CD4-positive, alpha-beta T cell (primary cell): ENCODE measurements around the gene ISCU. TPM values are rescaled to one million over a fixed set of nuclear protein-coding genes. Genes with fewer than 3 reads are reported as not detected.

Source experiments
- ATAC-seq: fragments of 200-7000 bp; cut with Tn5 transposase; one replicate; pipeline ENCODE4 v1.10.0; 2022; ENCODE audit warnings: mild to moderate bottlenecking; ENCODE audit not compliant: poor library complexity
- CTCF ChIA-PET: fragments of 350-600 bp; sonication (Branson Sonifier 250); formaldehyde crosslinking; loops from one replicate; lab custom pipeline; 2021; ENCODE audit warnings: antibody characterized with exemption, inconsistent platforms; lab: Charles Lee
- POLR2A ChIA-PET: fragments of 350-600 bp; sonication (Branson Sonifier 250); formaldehyde crosslinking; loops from one replicate; lab custom pipeline; 2021; ENCODE audit warnings: antibody characterized with exemption, inconsistent platforms; lab: Charles Lee
- DNase-seq, 14 experiments: peaks; one replicate each; pipeline ENCODE4 v3.0.0-alpha.2; 2013 to 2020; ENCODE audit warnings: mixed read lengths in 2 of 14
- H3K27ac ChIP-seq, 2 donors: one replicate each; pipeline versions ENCODE4 v1.5.1 to v1.7.0; 2013; ENCODE audit warnings: low read length in 2 of 2, low read depth in 1 of 2, mild to moderate bottlenecking in 1 of 2
- H3K27me3 ChIP-seq, 2 experiments: 1 replicate in 1 of 2; 2 replicates in 1 of 2; pipeline versions ENCODE4 v1.6.1 to v1.7.0; 2013; ENCODE audit warnings: low read length in 2 of 2, control low read depth in 1 of 2, mild to moderate bottlenecking in 1 of 2, moderate library complexity in 1 of 2; ENCODE audit not compliant: insufficient read depth in 2 of 2, control insufficient read depth in 1 of 2
- H3K36me3 ChIP-seq: one replicate; pipeline ENCODE4 v1.6.1; 2013; ENCODE audit warnings: low read length, control low read depth; ENCODE audit not compliant: insufficient read depth
- H3K4me1 ChIP-seq: one replicate; pipeline ENCODE4 v1.6.1; 2013; ENCODE audit warnings: low read length, control low read depth; ENCODE audit not compliant: insufficient read depth
- H3K4me3 ChIP-seq: one replicate; pipeline ENCODE4 v1.5.1; 2013; ENCODE audit warnings: mild to moderate bottlenecking, low read length, moderate library complexity
- H3K9me3 ChIP-seq, 2 experiments: 1 replicate in 1 of 2; 2 replicates in 1 of 2; pipeline versions ENCODE4 v1.6.1 to v1.7.0; 2013; ENCODE audit warnings: low read length in 2 of 2, mild to moderate bottlenecking in 2 of 2, control low read depth in 1 of 2, moderate library complexity in 1 of 2; ENCODE audit not compliant: control insufficient read depth in 1 of 2, insufficient read depth in 1 of 2
- H3K27ac Mint-ChIP-seq: one replicate; pipeline ENCODE4 v1.8.0; 2020; ENCODE audit warnings: mixed read lengths
- H3K27me3 Mint-ChIP-seq: one replicate; pipeline ENCODE4 v1.8.0; 2021; ENCODE audit warnings: mixed read lengths
- H3K36me3 Mint-ChIP-seq: one replicate; pipeline ENCODE4 v1.8.0; 2021; ENCODE audit warnings: low read depth, mixed read lengths
- H3K4me1 Mint-ChIP-seq: one replicate; pipeline ENCODE4 v1.8.0; 2021; ENCODE audit warnings: low read depth, mixed read lengths
- H3K4me3 Mint-ChIP-seq: one replicate; pipeline ENCODE4 v1.8.0; 2020; ENCODE audit warnings: mild to moderate bottlenecking, mixed read lengths
- H3K9me3 Mint-ChIP-seq: one replicate; pipeline ENCODE4 v1.8.0; 2020; ENCODE audit warnings: mixed read lengths
- intact Hi-C, 2 experiments: fragments of 100-400 bp; cut with DNase I in 1 of 2; cut with micrococcal nuclease in 1 of 2; formaldehyde crosslinking; loops; one replicate each; pipeline versions ENCODE4 v1.15.1 to v1.9.0; 2023 to 2025; cut with DNase I, micrococcal nuclease
- total RNA-seq, 174 experiments: library from RNA in 2 of 174; stranded (reverse) in 2 of 174; gene quantifications; one replicate each; pipeline ENCODE4 v1.2.3 and lab custom pipeline; 2021 to 2026
- TF ChIP-seq, protein P1 (sequence below): fragments of 200-600 bp; IDR thresholded peaks from one replicate; pipeline ENCODE4 v1.8.0; 2022; ENCODE audit warnings: antibody characterized with exemption, mild to moderate bottlenecking

ISCU gene
- total RNA-seq, 2 experiments from 2014 or later, result 269 to 270 TPM

DNA sequence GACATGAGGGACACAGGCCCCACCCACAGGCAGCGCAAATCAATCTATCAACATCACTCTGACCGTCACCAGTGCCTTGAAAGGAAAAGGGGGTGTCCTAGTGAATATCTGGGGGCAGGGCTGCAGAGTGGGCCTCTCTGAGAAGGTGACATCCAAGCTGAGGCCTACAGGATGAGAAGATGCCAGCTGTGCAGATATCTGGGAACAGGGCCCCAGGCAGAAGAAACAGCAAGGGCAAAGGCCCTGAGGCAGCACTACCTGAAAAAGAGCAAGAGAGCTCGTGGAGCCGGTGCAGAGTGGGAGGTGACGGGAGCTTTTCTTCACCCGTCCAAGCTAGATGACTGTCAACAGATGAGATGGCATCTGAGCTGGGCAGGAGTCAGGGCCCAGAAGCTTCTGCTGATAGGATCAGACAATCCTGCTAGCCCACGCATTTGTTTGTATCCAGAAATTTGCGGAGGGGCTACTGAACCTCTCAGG is 48.0 kb downstream of the ISCU start:
- H3K27me3 Mint-ChIP-seq, result no peaks in the 10 kb centered on the region
- TF ChIP-seq, protein P1, sequence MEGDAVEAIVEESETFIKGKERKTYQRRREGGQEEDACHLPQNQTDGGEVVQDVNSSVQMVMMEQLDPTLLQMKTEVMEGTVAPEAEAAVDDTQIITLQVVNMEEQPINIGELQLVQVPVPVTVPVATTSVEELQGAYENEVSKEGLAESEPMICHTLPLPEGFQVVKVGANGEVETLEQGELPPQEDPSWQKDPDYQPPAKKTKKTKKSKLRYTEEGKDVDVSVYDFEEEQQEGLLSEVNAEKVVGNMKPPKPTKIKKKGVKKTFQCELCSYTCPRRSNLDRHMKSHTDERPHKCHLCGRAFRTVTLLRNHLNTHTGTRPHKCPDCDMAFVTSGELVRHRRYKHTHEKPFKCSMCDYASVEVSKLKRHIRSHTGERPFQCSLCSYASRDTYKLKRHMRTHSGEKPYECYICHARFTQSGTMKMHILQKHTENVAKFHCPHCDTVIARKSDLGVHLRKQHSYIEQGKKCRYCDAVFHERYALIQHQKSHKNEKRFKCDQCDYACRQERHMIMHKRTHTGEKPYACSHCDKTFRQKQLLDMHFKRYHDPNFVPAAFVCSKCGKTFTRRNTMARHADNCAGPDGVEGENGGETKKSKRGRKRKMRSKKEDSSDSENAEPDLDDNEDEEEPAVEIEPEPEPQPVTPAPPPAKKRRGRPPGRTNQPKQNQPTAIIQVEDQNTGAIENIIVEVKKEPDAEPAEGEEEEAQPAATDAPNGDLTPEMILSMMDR, result no peak
- H3K4me3 Mint-ChIP-seq, result no peak overlapping the region
- no peak for DNase-seq
- Histone ChIP-seq H3K4me3 (no peak overlapping the region), H3K36me3 (no peaks in the 10 kb centered on the region), H3K9me3 (peaks cover 0 to 2% of the 10 kb centered on the region in 2 experiments), H3K4me1 (peaks cover 16% of the 10 kb centered on the region), H3K27me3 (no peaks in the 10 kb centered on the region), H3K27ac (no peak overlapping the region)
- ChIA-PET CTCF (no interaction called here), POLR2A (interaction anchor here (0.9 to 1.6 kb wide), 2 partner anchors 42 to 48 kb away, joined by 3 to 4 read pairs; partner anchors contain the start of gene ISCU)
- no peak overlapping the region for H3K27ac Mint-ChIP-seq
- no peak for ATAC-seq
- peaks cover 9% of the 10 kb centered on the region for H3K4me1 Mint-ChIP-seq
- H3K9me3 Mint-ChIP-seq, result no peaks in the 10 kb centered on the region
- intact Hi-C loops, result no loop called here
- no peaks in the 10 kb centered on the region for H3K36me3 Mint-ChIP-seq

DNA sequence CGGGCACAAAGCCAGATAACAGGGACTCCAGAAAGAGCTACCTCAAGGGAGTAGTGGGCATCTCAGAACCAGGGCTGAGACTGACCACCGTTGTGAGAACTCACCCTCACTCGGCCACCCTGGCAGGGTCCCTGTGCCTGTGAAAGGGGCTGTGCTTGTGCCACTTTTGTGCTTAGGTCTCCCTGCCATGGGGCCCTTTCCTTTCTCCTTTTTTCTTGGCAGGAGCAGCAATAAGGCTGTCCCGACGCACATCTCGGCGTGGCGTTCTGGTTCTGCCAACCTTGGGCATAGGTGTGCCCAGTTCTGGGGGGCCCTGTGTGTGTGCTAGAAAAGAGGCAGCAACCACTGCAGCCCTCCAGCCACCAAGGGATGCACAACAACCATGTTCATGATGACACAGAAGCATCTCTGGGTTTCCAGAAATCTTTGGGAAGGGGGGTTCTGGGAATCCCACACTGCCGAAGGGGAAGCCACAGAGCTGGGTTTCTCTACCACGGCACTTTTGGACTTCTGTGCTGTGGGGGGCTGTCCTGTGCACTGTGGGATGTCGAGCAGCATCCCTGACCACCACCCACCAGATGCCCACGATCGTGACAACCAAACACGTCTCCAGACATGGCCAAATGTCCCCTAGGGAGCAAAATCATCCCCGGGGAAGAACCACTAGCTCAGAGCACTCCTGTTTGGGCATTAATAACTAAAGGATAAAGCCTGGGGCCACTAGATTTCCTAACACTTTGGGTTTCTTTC is 48.6 kb downstream of the ISCU start:
- Histone ChIP-seq H3K4me3 (no peak overlapping the region), H3K36me3 (no peaks in the 10 kb centered on the region), H3K9me3 (peaks cover 0 to 6% of the 10 kb centered on the region in 2 experiments), H3K27ac (no peak overlapping the region), H3K27me3 (no peaks in the 10 kb centered on the region), H3K4me1 (peaks cover 17% of the 10 kb centered on the region)
- intact Hi-C loops, result no loop called here
- ChIA-PET POLR2A (interaction anchor here (0.6 to 1.6 kb wide), 3 partner anchors 42 to 49 kb away, joined by 3 to 4 read pairs (median 3); partner anchors contain the start of gene ISCU), CTCF (interaction anchor here (0.8 kb wide), 1 partner anchor 23 kb away, joined by 4 read pairs; no protein-coding TSS in a partner anchor)
- TF ChIP-seq, protein P1, result no peak
- DNase-seq (no peak), ATAC-seq (no peak)
- H3K27ac Mint-ChIP-seq, result no peak overlapping the region
- no peaks in the 10 kb centered on the region for H3K9me3 Mint-ChIP-seq
- peaks cover 4% of the 10 kb centered on the region for H3K36me3 Mint-ChIP-seq
- H3K27me3 Mint-ChIP-seq, result no peaks in the 10 kb centered on the region
- no peak overlapping the region for H3K4me3 Mint-ChIP-seq
- peaks cover 9% of the 10 kb centered on the region for H3K4me1 Mint-ChIP-seq

DNA sequence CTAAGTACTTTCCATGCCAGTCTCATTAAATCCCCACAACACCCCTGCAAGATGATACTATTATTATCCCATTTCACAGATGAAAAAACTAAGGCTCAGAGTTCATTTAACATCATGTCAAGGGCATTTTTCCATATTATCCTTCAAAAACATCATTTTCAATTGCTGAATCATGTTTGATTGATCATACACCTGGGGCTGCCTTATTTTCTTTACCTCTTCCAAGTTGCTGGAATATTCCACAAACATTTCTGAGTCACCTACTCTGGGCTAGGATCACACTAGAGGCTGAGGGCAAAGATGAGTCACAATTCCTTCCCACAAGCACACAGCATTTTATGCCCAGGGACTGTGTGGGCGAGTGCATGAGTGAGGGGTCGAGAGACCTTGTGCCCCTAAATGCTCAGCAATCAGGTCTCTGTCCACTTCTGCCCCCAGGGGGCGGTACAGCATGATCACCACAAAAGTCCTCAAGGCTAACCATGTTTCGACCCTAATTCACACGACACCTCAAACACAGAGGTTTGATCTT is 49.6 kb downstream of the ISCU start:
- Mint-ChIP-seq H3K4me1 (peaks cover 17% of the 10 kb centered on the region), H3K36me3 (peaks cover 13% of the 10 kb centered on the region), H3K27ac (peak overlapping the region; percentile 51), H3K4me3 (no peak overlapping the region), H3K27me3 (no peaks in the 10 kb centered on the region), H3K9me3 (no peaks in the 10 kb centered on the region)
- POLR2A ChIA-PET, result interaction anchor here (1.8 kb wide), 1 partner anchor 50 kb away, joined by 7 read pairs; the partner anchor contains the start of genes ISCU and SART3
- CTCF ChIA-PET, result interaction anchor here (0.8 kb wide), 1 partner anchor 22 kb away, joined by 4 read pairs; no protein-coding TSS in a partner anchor
- intact Hi-C loops, result no loop called here
- no peak overlapping the region for H3K4me3 ChIP-seq
- peaks cover 0 to 12% of the 10 kb centered on the region in 2 experiments for H3K9me3 ChIP-seq
- H3K36me3 ChIP-seq, result no peaks in the 10 kb centered on the region
- H3K27me3 ChIP-seq, result no peaks in the 10 kb centered on the region
- DNase-seq, result peak in 13 of 14 experiments; percentile 32 to 87 (median 46)
- TF ChIP-seq, protein P1, result peak; percentile 55
- H3K4me1 ChIP-seq, result peaks cover 26% of the 10 kb centered on the region
- ATAC-seq, result peak; percentile 33
- no peak overlapping the region for H3K27ac ChIP-seq
